ENCODE results near the gene CD40. TPM values are rescaled to one million over a fixed set of nuclear protein-coding genes. Genes with fewer than 3 reads are reported as not detected.

The CD40 gene
- total and polyA plus RNA-seq, 10 of the 15 experiments (the other 5 are each of a cell fraction or from before 2014, with no cell fraction given), result 40.8 to 193 (median 89.5) TPM

- TF ChIP-seq CUX1 (IDR thresholded peaks at IDR 0.05; ENCODE audit: insufficient replicate concordance, low read depth, low read length), result peak; percentile 62
- peak; percentile 94 for TF ChIP-seq EED (IDR thresholded peaks at IDR 0.05; ENCODE audit: low read depth)
- no peak for TF ChIP-seq JUNB (IDR thresholded peaks at IDR 0.05)
- no peak for TF ChIP-seq MYB (IDR thresholded peaks at IDR 0.05; ENCODE audit: borderline replicate concordance, low read depth, low read length)
- peak; percentile 42; the same call in 1 of the 2 replicates for TF ChIP-seq SPI1 (IDR thresholded peaks at IDR 0.05; ENCODE audit: borderline replicate concordance, insufficient read depth, low read depth, low read length)
- no peak for TF ChIP-seq PBX3 (IDR thresholded peaks at IDR 0.05; ENCODE audit: insufficient replicate concordance, low read depth, low read length)
- no peak for TF ChIP-seq ZNF592 (IDR thresholded peaks at IDR 0.05)
- no peak for TF ChIP-seq RAD21 (IDR thresholded peaks at IDR 0.05; ENCODE audit: insufficient read depth, low read depth, low read length)
These were observed at the start of gene CD40 (continued) for GRCh38 chr20:46117704-46118467.

Measured in GM12878 (cell line).